CD14-positive monocyte (primary cell): ENCODE data around the gene TUBG2. TPM values are rescaled to one million over a fixed set of nuclear protein-coding genes. Genes with fewer than 3 reads are reported as not detected.

Source experiments
- DNase-seq, 3 donors: peaks; one replicate each; pipeline ENCODE4 v3.0.0-alpha.2; 2011 to 2022
- H2AFZ ChIP-seq: 2 replicates; pipeline ENCODE4 v1.6.0; 2012; ENCODE audit warnings: mild to moderate bottlenecking, low read depth, low read length, inconsistent platforms; ENCODE audit not compliant: insufficient read depth, poor library complexity, severe bottlenecking
- H3K27ac ChIP-seq, 2 donors: 1 replicate in 1 of 2; 2 replicates in 1 of 2; pipeline ENCODE4 v1.5.1; 2012 to 2013; ENCODE audit warnings: low read length in 2 of 2, control low read depth in 1 of 2, inconsistent platforms in 1 of 2, low read depth in 1 of 2, mild to moderate bottlenecking in 1 of 2
- H3K27me3 ChIP-seq, 2 donors: one replicate each; pipeline versions ENCODE4 v1.6.0 to v1.6.1; 2011 to 2013; ENCODE audit warnings: low read length in 2 of 2; ENCODE audit not compliant: control insufficient read depth in 2 of 2, insufficient read depth in 2 of 2
- H3K36me3 ChIP-seq, 2 donors: replicated peaks in 1 of 2; 1 replicate in 1 of 2; 2 replicates in 1 of 2; pipeline versions ENCODE4 v1.5.1 to v1.6.1; 2012 to 2013; ENCODE audit warnings: low read length in 2 of 2, control low read depth in 1 of 2, inconsistent platforms in 1 of 2, mild to moderate bottlenecking in 1 of 2; ENCODE audit not compliant: insufficient read depth in 2 of 2, control insufficient read depth in 1 of 2
- H3K4me1 ChIP-seq, 2 donors: 1 replicate in 1 of 2; 2 replicates in 1 of 2; pipeline versions ENCODE4 v1.5.1 to v1.6.1; 2012 to 2013; ENCODE audit warnings: low read length in 2 of 2, control low read depth in 1 of 2, inconsistent platforms in 1 of 2, mild to moderate bottlenecking in 1 of 2, moderate library complexity in 1 of 2; ENCODE audit not compliant: insufficient read depth in 2 of 2, control insufficient read depth in 1 of 2
- H3K4me2 ChIP-seq: replicated peaks from 2 replicates; pipeline ENCODE3; 2012; ENCODE audit warnings: low read length, moderate library complexity, mild to moderate bottlenecking; ENCODE audit not compliant: poor library complexity, severe bottlenecking; ENCODE audit errors: extremely low read depth
- H3K4me3 ChIP-seq, 3 experiments: fragments of 200-600 bp in 1 of 3; sonication (generic) in 1 of 3; replicated peaks in 1 of 3; 1 replicate in 2 of 3; 2 replicates in 1 of 3; pipeline ENCODE4 v1.5.1; 2011 to 2013; ENCODE audit warnings: low read length in 3 of 3, mild to moderate bottlenecking in 3 of 3, control low read depth in 2 of 3, low read depth in 2 of 3, inconsistent platforms in 1 of 3, moderate library complexity in 1 of 3
- H3K79me2 ChIP-seq: 2 replicates; pipeline ENCODE4 v1.6.0; 2012; ENCODE audit warnings: mild to moderate bottlenecking, control low read depth, inconsistent platforms, low read length, moderate library complexity; ENCODE audit not compliant: insufficient read depth
- H3K9ac ChIP-seq: 2 replicates; pipeline ENCODE4 v1.6.0; 2017; ENCODE audit warnings: low read length, mild to moderate bottlenecking; ENCODE audit not compliant: insufficient read depth, poor library complexity, severe bottlenecking
- H3K9me3 ChIP-seq, 2 donors: replicated peaks in 1 of 2; 1 replicate in 1 of 2; 2 replicates in 1 of 2; pipeline versions ENCODE4 v1.5.1 to v1.6.1; 2012 to 2013; ENCODE audit warnings: low read length in 2 of 2, control low read depth in 1 of 2; ENCODE audit not compliant: control insufficient read depth in 1 of 2, insufficient read depth in 1 of 2
- H4K20me1 ChIP-seq: 2 replicates; pipeline ENCODE4 v1.6.0; 2012; ENCODE audit warnings: mild to moderate bottlenecking, low read length, control low read depth, moderate library complexity; ENCODE audit not compliant: insufficient read depth
- H3K27ac Mint-ChIP-seq, 7 donors: one replicate each; pipeline ENCODE4 v1.8.0; 2020; ENCODE audit warnings: mild to moderate bottlenecking in 7 of 7, mixed read lengths in 7 of 7, moderate library complexity in 6 of 7, inconsistent platforms in 2 of 7
- H3K27me3 Mint-ChIP-seq, 3 donors: one replicate each; pipeline ENCODE4 v1.8.0; 2021 to 2022; ENCODE audit warnings: low read depth in 3 of 3, mild to moderate bottlenecking in 3 of 3, mixed read lengths in 3 of 3, moderate library complexity in 3 of 3, inconsistent platforms in 1 of 3
- H3K36me3 Mint-ChIP-seq, 2 donors: one replicate each; pipeline ENCODE4 v1.8.0; 2020; ENCODE audit warnings: mixed read lengths in 2 of 2, inconsistent platforms in 1 of 2, mild to moderate bottlenecking in 1 of 2
- H3K4me1 Mint-ChIP-seq: one replicate; pipeline ENCODE4 v1.8.0; 2020; ENCODE audit warnings: mild to moderate bottlenecking, mixed read lengths
- H3K4me3 Mint-ChIP-seq, 2 donors: one replicate each; pipeline ENCODE4 v1.8.0; 2020; ENCODE audit warnings: mild to moderate bottlenecking in 2 of 2, mixed read lengths in 2 of 2, moderate library complexity in 1 of 2
- H3K9me3 Mint-ChIP-seq, 7 donors: one replicate each; pipeline ENCODE4 v1.8.0; 2020 to 2022; ENCODE audit warnings: mixed read lengths in 7 of 7, mild to moderate bottlenecking in 6 of 7, moderate library complexity in 6 of 7, inconsistent platforms in 2 of 7
- CTCF ChIP-seq: fragments of 200-600 bp; IDR thresholded peaks from one replicate; pipeline ENCODE4 v1.8.0; 2022; ENCODE audit warnings: antibody characterized with exemption, mild to moderate bottlenecking
- WGBS: methylation state at CpG from one replicate; pipeline ENCODE4 v1.1.5; 2013; ENCODE audit warnings: missing lambda C conversion rate; ENCODE audit not compliant: insufficient coverage; 5-methylcytosine and 5-hydroxymethylcytosine counted together
- intact Hi-C, 2 donors: fragments of 100-400 bp; cut with micrococcal nuclease; formaldehyde crosslinking; loops; one replicate each; pipeline versions ENCODE4 v1.15.0 to v1.15.1; 2023
- polyA plus RNA-seq, 3 donors: library from polyadenylated mRNA; depleted of rRNA in 1 of 3; unstranded in 2 of 3; stranded (reverse) in 1 of 3; fragments of 300-500 nt in 2 of 3; fragments of >200 nt in 1 of 3; fragmentation: Illumina TruSeq in 2 of 3; gene quantifications; 1 replicate in 2 of 3; 2 replicates in 1 of 3; pipeline ENCODE4 v1.2.3, GENCODE V29; 2012 to 2021

The TUBG2 gene
- polyA plus RNA-seq, 3 donors = 0.31 to 7.3 (median 0.47) TPM

DNA sequence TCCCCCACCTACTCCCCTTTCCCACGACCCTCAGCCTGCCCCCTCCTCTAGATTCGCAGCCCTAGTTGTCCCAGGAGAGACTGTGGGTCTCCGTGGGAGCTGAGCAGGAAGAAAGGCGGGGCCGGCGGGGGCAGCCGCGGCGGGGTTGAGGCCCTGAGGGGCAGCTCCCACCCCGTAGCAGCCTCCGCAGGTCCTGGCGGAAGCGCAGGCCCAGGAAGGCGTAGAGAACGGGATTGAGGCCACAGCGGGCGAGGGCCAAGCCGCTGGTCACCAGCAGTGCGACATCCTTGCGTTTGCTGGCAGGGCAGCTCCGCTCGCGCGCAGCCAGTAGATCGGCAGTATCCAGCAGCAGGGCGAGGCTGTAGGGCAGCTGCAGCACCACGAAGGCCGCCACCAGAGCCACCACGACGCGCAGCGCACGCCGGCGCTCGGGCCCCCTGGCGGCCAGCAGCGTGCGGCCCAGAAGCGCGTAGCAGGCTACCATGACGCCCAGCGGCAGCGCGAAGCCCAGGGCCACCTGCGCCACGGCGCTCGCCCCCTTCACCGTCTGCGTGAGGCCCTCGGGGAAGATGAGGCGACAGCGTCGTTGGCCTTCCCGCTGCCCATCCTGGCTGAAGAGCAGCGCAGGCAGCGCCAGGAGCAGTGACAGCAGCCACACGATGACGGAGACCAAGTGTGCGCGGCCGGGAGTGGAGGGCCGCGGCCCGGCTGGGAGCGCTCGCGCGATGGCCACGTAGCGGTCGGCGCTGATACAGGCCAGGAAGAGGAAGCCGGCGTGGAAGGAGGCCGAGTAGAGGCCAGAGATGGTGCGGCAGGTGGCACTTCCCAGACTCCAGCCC lies 20.6 kb downstream of the TUBG2 start:
- Histone ChIP-seq H3K27ac (peak overlapping the region; percentile 17 to 30), H3K9ac (no peak overlapping the region), H3K4me1 (peaks cover 70 to 82% of the 10 kb centered on the region in 2 donors), H3K4me3 (peak overlapping the region; percentile 0 to 75 (median 32)), H3K4me2 (peak overlapping the region; percentile 81), H3K79me2 (no peaks in the 10 kb centered on the region), H3K36me3 (no peaks in the 10 kb centered on the region), H4K20me1 (no peaks in the 10 kb centered on the region), H3K9me3 (peaks cover 6 to 15% of the 10 kb centered on the region in 2 donors), H2AFZ (peak overlapping the region; percentile 97), H3K27me3 (peaks cover 39 to 53% of the 10 kb centered on the region in 2 donors)
- peak overlapping the region in 5 of 7 donors; percentile 19 to 89 (median 76) for H3K27ac Mint-ChIP-seq
- DNase-seq = peak; percentile 74 to 80 (median 77)
- intact Hi-C loops = loop anchor here (5.0 kb wide), 1 partner anchor 102 kb away; the partner anchor contains the start of gene PSMC3IP (in 2 of the 2)
- peak overlapping the region; percentile 67 to 87 for H3K4me3 Mint-ChIP-seq
- H3K4me1 Mint-ChIP-seq = peaks cover 68% of the 10 kb centered on the region
- peaks cover 6 to 38% (median 17%) of the 10 kb centered on the region in 7 donors for H3K9me3 Mint-ChIP-seq
- peak; percentile 93 for TF ChIP-seq CTCF
- 3% methylated on average over 76 of the region's 78 CpGs for WGBS
- H3K27me3 Mint-ChIP-seq = peaks cover 47 to 70% (median 62%) of the 10 kb centered on the region in 3 donors
- H3K36me3 Mint-ChIP-seq = peaks cover 9 to 10% of the 10 kb centered on the region in 2 donors

DNA sequence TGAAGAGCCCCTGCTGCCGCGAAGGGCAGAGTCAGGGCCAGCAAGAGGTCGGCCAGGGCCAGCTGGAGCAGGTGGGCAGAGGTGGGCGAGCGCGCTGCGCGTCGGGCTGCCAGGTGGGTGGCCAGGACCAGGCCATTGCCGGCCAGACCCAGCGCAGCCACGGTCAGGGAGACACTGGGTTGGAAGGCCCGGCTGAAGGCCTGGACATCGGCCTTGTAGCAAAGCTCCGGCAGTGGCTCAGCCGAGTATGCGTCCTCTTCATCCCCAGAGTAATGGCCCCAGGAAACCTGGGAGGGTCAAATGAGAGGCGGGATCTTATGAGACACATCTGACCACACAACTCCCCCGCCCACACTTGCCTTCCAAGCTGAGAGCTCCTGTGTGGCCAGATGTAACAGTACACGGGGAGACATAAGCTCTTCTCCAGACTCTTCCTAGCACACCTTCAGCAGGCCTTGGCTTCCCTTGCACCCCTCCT lies 21.3 kb downstream of the TUBG2 start:
- 71% methylated on average over 17 of the region's 20 CpGs for WGBS
- no peak for TF ChIP-seq CTCF
- peak overlapping the region in 1 of 3 experiments; percentile 75 for H3K4me3 ChIP-seq
- peak overlapping the region; percentile 81 for H3K4me2 ChIP-seq
- no peak overlapping the region for H3K9ac ChIP-seq
- Mint-ChIP-seq H3K27me3 (peaks cover 43 to 70% (median 59%) of the 10 kb centered on the region in 3 donors), H3K4me1 (peaks cover 63% of the 10 kb centered on the region), H3K9me3 (peaks cover 6 to 38% (median 17%) of the 10 kb centered on the region in 7 donors), H3K36me3 (peaks cover 8 to 10% of the 10 kb centered on the region in 2 donors), H3K27ac (peak overlapping the region in 2 of 7 donors; percentile 51 to 74), H3K4me3 (peak overlapping the region in 1 of 2 donors; percentile 87)
- DNase-seq = no peak
- H3K4me1 ChIP-seq = peaks cover 64 to 75% of the 10 kb centered on the region in 2 donors
- H3K36me3 ChIP-seq = no peaks in the 10 kb centered on the region
- H3K27ac ChIP-seq = no peak overlapping the region
- no peaks in the 10 kb centered on the region for H4K20me1 ChIP-seq
- peak overlapping the region; percentile 97 for H2AFZ ChIP-seq
- no peaks in the 10 kb centered on the region for H3K79me2 ChIP-seq
- peaks cover 6 to 14% of the 10 kb centered on the region in 2 donors for H3K9me3 ChIP-seq
- peaks cover 33 to 47% of the 10 kb centered on the region in 2 donors for H3K27me3 ChIP-seq
- intact Hi-C loops = loop anchor here in 1 of 2 donors (5.0 kb wide), 1 partner anchor 103 kb away; the partner anchor contains the start of gene PSMC3IP
